Right renal cortex interstitium (tissue), 3 donors: ENCODE results near the gene GLIS1. TPM values are rescaled to one million over a fixed set of nuclear protein-coding genes. Genes with fewer than 3 reads are reported as not detected.

Experiments
- DNase-seq, 3 donors: peaks; one replicate each; pipeline ENCODE4 v3.0.0-alpha.2; 2013; ENCODE audit warnings: low read depth in 3 of 3, low spot score in 2 of 3
- polyA plus RNA-seq, 3 donors: library from polyadenylated mRNA; unstranded; fragments of 120-200 nt; gene quantifications; one replicate each; pipeline ENCODE4 v1.2.1, GENCODE V29; 2013; ENCODE audit not compliant: insufficient read length in 3 of 3

The GLIS1 gene
- polyA plus RNA-seq, 3 donors = 1.5 to 1.9 (median 1.7) TPM

DNA sequence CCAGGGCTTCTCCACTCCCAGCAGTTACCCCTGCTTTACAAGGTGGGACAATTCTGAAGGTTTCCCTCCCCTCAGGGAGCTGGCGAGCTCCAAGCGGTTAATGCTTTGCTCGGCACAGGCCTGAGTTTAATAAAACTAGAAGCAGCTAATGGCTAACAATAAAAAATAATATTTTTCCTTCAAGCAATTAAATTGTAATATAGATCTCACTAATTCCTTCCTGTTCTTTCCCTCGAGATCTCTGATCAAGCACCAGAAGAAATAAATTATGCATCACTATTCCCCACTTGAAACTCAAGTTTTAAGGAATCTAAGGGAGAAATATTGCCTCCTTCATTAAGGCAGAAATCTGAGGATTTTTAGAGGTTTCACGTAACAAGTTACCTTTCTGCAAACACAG lies 42.9 kb downstream of the GLIS1 start:
- no peak for DNase-seq

GRCh38 chr1:53695116-53695515 lies 43.8 kb downstream of the GLIS1 start:
- no peak for DNase-seq

DNA sequence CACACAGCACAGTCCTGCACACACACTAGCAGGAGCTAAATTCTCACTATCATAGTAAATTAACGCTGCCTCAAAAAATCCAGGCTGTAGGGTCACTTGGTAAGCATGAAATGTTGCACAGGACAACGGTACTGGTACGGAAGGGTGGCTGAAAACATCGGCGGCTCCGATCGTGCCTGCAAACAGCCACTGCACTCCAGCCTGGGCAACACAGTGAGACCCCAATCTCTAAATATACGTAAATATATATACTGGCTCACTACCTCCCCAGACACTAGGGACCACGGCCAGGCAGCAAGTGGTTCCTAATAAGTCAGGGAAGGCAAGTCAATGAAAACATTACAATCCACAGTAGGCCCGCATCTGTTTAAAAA lies 44.3 kb downstream of the GLIS1 start:
- no peak for DNase-seq

DNA sequence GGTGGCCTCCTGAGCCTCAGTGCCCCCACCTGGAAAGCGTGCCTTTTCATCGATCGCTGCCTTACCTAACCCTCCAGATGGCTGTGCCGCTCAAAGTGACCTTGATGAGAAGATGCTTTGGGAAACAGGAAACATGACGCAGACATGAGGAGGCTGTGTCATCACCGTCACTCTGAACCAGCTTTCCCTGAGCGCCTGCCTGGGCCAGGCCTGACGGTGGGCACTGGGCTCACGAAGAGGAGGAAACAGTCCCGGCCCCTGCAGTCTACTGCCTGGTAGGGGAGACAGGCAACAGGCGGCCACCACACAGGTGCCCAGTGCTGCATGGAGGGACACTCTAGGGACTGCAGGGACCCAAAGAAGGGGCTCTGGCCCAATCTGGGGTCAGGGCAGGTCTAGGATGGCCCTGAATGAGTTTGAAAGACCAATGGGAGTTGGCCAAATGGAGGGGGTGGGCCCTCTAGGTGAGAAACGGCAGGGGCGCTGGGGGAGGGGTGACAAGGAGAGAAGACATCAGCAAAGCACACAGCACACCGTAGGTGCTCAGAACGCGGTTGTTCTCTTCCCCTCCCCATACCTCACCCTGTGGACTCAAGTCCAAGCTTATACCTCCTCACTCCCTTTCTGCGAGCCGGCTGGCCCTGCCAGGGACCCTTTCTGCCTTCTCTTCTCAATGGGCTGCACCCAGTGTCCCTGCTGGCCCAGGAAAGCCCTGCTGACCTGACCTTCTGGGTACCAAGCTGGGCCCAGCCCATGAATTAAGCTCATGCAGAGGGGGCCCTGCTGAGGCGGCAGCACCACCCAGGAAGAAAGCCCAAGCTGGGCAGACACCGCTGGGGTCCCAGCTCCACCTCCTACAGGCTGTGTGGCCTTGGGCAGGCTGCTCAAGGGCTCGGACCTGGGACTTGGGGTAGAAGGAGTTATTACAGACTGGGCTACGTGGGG lies 44.9 kb downstream of the GLIS1 start:
- no peak for DNase-seq

- DNase-seq = no peak
Observed at GRCh38 chr1:53693339-53693738, 45.6 kb downstream of the GLIS1 start.

- DNase-seq = no peak
Observed at GRCh38 chr1:53691326-53691725, 47.6 kb downstream of the GLIS1 start.

- no peak for DNase-seq
Observed at GRCh38 chr1:53690411-53690810, 48.6 kb downstream of the GLIS1 start.

GRCh38 chr1:53689736-53690326 lies 49.1 kb downstream of the GLIS1 start:
- DNase-seq = no peak

DNA sequence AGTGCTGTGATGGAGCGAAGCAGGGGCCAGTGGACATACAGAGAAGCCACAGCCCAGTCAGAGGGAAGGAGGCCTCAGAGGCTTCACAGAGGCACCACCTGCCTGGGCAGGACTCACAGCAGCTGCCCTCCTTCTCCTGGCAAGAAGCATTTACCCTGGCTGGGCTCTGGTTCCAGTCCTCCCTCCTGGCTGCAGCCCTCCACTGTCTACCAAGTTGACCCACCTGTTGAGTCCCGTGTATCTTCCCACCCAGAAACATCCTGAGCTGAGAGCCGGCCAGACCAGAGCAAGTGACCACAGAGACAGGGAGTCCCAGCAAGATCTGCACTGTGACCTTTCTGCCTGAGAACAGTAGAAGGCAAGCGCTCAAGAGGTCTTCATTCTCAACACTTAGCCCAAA lies 49.7 kb downstream of the GLIS1 start:
- DNase-seq = no peak

DNA sequence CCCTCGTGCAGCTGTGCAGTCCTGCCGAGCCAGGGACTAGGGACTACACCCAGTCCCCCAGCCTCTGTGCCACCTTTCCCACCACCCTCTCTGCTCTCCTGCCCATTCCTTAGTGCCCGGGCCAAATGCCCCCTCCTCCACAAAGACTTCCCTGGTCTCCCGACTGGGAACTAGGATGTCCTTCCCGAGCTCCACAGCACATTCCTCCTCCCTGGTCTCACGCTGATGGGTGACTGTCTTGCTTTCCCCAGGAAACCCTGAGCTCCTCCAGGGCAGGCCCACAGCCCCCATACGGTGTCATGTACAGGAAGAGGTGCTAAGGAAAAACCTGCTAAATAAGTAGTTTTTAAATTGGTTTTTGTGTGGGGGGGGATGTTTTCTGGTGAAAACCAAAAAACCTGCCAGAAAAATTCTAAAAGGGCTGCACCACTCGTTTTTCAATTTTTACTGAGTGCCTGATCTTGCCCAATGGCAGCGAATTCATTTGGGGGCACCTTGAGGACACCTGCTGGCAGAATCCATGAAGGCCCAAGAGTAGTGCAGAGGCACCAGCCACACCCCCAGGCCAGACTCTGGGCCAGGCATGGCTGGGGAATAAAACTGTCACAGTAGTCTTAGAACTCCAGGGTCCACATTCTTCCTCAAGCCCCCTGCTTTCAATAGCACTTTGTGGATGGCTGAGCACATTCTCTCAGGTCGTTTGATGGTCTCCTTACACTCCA lies 50.4 kb downstream of the GLIS1 start:
- DNase-seq = no peak

- DNase-seq = no peak
Observed at GRCh38 chr1:53687901-53688300, 51.1 kb downstream of the GLIS1 start.

DNA sequence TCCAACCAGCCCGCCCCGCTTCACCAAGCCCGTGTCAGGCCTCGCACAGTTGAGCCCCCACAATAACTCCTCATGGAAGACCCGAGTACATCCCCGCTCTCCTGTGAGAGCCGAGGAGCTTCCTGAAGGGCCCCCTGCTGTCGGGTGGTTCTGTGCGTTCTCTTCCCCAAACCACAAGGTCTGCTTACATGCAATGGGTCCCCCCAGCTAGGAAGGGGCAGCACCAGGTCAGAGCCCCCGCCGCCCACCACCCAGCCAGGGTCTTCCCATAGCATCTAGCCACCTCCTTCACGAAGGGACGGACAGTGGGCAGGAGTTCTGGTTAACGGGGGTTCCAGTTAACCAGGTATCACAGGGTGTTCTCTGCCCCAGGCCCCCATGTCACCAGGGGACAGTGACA lies 51.5 kb downstream of the GLIS1 start:
- no peak for DNase-seq

- DNase-seq = no peak
Observed at GRCh38 chr1:53686965-53687267, 52.0 kb downstream of the GLIS1 start.

GRCh38 chr1:53686091-53686964 lies 52.6 kb downstream of the GLIS1 start:
- no peak for DNase-seq

GRCh38 chr1:53685272-53686051 lies 53.5 kb downstream of the GLIS1 start:
- DNase-seq = no peak

DNA sequence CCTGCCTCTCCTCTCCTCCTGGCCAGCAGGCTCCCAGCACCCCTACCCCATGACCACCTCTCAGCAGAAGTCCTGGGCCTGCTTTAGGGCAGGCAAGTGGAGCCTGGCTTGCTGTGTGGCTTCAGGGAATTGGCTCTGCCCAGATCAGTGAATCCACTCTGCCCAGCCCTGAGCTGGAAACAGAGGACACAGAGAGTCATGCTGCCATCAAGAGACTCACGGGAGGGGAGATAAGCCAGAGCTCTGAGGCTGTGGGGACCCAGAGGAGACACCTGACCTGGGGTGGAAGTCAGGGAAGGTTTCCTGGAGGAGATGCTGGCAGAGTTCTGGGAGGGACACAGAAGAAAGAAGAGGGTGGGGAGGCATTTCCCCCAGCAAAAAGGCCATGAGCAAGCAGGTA lies 54.2 kb downstream of the GLIS1 start:
- no peak for DNase-seq

- no peak for DNase-seq
Observed at GRCh38 chr1:53683986-53684740, 54.8 kb downstream of the GLIS1 start.

DNA sequence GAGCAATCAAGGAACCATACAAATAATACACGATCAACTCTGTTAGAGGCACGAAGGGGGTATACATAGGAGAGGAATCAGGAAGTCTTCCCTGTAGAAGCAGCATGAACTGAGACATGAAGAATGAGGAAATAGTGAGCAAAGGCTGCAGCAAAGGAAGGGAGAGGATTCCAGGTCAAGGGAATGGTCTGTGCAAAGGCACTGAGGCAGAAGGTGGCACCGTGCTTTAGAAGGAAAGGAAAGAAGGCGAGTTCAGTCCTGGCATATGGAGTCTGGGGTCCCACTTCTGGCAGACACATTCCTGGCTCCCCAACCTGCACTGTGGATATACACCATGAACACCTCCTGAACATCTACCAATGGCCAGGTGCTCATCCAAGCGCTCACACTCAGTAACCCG lies 56.1 kb downstream of the GLIS1 start:
- no peak for DNase-seq

- no peak for DNase-seq
Observed at GRCh38 chr1:53681977-53682685, 56.8 kb downstream of the GLIS1 start.
